Measurements from ENCODE around the gene FIGNL2. TPM values are rescaled to one million over a fixed set of nuclear protein-coding genes. Genes with fewer than 3 reads are reported as not detected.

Gene FIGNL2
- total and polyA plus RNA-seq, 9 of the 15 experiments (the other 6 are each of a cell fraction or from before 2014, with no cell fraction given): 0.01 TPM; not detected in 8

DNA sequence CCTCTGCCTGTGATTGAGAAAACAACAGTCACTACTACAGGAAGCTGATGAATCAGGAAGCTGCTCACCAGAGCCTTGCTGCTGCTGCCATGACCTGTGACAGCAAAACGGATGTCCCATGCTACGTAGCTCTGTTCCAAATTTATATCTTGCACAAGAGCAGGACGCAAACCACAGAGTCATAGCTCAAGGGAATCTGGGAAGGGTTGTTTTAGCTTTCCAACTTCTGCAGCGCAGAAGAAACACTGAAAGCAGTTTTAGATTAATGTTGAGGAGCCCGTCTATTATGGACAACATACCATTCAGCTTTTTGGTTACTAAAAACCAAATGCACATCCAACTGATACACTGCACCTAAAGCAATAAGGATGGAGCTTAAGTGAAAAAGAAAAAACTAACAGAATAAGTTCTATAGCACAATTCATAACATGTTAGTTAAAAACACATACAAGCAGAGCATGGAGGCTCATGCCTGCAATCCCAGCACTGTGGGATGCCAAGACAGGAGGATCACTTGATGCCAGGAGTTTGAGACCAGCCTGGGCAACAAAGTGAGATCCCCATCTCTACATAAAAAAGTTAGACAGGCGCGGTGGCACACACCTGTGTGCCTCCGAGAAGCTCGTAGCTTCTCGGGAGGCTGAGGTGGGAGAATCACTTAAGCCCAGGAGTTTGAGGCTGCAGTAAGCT is 37.6 kb upstream of the FIGNL2 start (continued):
- TF ChIP-seq, protein P1, sequence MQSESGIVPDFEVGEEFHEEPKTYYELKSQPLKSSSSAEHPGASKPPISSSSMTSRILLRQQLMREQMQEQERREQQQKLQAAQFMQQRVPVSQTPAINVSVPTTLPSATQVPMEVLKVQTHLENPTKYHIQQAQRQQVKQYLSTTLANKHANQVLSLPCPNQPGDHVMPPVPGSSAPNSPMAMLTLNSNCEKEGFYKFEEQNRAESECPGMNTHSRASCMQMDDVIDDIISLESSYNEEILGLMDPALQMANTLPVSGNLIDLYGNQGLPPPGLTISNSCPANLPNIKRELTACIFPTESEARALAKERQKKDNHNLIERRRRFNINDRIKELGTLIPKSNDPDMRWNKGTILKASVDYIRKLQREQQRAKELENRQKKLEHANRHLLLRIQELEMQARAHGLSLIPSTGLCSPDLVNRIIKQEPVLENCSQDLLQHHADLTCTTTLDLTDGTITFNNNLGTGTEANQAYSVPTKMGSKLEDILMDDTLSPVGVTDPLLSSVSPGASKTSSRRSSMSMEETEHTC (IDR thresholded peaks at IDR 0.05): 0 out of 2 replicates have a peak, but pooled peaks have one; percentile 35
- TF ChIP-seq EP300 (IDR thresholded peaks at IDR 0.05; ENCODE audit: low read length) (peak; percentile 39; the same call in 1 of the 2 replicates), ZNF695 (CRISPR knock-in tag; IDR thresholded peaks at IDR 0.05) (no peak), RBM17 (IDR thresholded peaks at IDR 0.05; ENCODE audit: borderline replicate concordance, low read depth, low read length) (no peak), DIDO1 (tag; IDR thresholded peaks at IDR 0.05; ENCODE audit: low read depth) (no peak), CHD1 (IDR thresholded peaks at IDR 0.05; ENCODE audit: low read length) (no peak), NFE2L1 (tag; IDR thresholded peaks at IDR 0.05; ENCODE audit: borderline replicate concordance, low read depth) (no peak), ILK (tag; IDR thresholded peaks at IDR 0.05; ENCODE audit: borderline replicate concordance, low read depth) (no peak), HDAC1 (IDR thresholded peaks at IDR 0.05) (peak in 1 of 2 experiments; percentile 27; a peak in 1 of 4 replicates), ASH1L (IDR thresholded peaks at IDR 0.05; ENCODE audit: borderline replicate concordance, low read depth, partially characterized antibody) (no peak), THRAP3 (IDR thresholded peaks at IDR 0.05; ENCODE audit: borderline replicate concordance) (no peak), ATF1 (CRISPR knock-in tag; IDR thresholded peaks at IDR 0.05) (no peak), ATF1 (tag; IDR thresholded peaks at IDR 0.05) (peak; percentile 28; the same call in 1 of the 2 replicates), MBD2 (IDR thresholded peaks at IDR 0.05; ENCODE audit: borderline replicate concordance, low read depth) (no peak), JUND (IDR thresholded peaks at IDR 0.05; ENCODE audit: borderline replicate concordance, low read depth, low read length) (peak; percentile 74; the same call in 1 of the 2 replicates), JUND (tag; IDR thresholded peaks at IDR 0.05; ENCODE audit: borderline replicate concordance, low read depth, low read length) (peak; percentile 69; the same call in 1 of the 3 replicates), POLR2H (tag; IDR thresholded peaks at IDR 0.05; ENCODE audit: low read depth) (no peak)
- TF ChIP-seq, protein P2, sequence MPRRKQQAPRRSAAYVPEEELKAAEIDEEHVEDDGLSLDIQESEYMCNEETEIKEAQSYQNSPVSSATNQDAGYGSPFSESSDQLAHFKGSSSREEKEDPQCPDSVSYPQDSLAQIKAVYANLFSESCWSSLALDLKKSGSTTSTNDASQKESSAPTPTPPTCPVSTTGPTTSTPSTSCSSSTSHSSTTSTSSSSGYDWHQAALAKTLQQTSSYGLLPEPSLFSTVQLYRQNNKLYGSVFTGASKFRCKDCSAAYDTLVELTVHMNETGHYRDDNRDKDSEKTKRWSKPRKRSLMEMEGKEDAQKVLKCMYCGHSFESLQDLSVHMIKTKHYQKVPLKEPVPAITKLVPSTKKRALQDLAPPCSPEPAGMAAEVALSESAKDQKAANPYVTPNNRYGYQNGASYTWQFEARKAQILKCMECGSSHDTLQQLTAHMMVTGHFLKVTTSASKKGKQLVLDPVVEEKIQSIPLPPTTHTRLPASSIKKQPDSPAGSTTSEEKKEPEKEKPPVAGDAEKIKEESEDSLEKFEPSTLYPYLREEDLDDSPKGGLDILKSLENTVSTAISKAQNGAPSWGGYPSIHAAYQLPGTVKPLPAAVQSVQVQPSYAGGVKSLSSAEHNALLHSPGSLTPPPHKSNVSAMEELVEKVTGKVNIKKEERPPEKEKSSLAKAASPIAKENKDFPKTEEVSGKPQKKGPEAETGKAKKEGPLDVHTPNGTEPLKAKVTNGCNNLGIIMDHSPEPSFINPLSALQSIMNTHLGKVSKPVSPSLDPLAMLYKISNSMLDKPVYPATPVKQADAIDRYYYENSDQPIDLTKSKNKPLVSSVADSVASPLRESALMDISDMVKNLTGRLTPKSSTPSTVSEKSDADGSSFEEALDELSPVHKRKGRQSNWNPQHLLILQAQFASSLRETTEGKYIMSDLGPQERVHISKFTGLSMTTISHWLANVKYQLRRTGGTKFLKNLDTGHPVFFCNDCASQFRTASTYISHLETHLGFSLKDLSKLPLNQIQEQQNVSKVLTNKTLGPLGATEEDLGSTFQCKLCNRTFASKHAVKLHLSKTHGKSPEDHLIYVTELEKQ (CRISPR knock-in tag; IDR thresholded peaks at IDR 0.05): no peak
- TF ChIP-seq, protein P3, sequence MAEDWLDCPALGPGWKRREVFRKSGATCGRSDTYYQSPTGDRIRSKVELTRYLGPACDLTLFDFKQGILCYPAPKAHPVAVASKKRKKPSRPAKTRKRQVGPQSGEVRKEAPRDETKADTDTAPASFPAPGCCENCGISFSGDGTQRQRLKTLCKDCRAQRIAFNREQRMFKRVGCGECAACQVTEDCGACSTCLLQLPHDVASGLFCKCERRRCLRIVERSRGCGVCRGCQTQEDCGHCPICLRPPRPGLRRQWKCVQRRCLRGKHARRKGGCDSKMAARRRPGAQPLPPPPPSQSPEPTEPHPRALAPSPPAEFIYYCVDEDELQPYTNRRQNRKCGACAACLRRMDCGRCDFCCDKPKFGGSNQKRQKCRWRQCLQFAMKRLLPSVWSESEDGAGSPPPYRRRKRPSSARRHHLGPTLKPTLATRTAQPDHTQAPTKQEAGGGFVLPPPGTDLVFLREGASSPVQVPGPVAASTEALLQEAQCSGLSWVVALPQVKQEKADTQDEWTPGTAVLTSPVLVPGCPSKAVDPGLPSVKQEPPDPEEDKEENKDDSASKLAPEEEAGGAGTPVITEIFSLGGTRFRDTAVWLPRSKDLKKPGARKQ (CRISPR knock-in tag; IDR thresholded peaks at IDR 0.05): no peak
- TF ChIP-seq, protein P4, sequence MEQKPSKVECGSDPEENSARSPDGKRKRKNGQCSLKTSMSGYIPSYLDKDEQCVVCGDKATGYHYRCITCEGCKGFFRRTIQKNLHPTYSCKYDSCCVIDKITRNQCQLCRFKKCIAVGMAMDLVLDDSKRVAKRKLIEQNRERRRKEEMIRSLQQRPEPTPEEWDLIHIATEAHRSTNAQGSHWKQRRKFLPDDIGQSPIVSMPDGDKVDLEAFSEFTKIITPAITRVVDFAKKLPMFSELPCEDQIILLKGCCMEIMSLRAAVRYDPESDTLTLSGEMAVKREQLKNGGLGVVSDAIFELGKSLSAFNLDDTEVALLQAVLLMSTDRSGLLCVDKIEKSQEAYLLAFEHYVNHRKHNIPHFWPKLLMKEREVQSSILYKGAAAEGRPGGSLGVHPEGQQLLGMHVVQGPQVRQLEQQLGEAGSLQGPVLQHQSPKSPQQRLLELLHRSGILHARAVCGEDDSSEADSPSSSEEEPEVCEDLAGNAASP (IDR thresholded peaks at IDR 0.05): no peak

All from K562 (cell line).